Measurements from ENCODE around the gene TIMM17A.

DNA sequence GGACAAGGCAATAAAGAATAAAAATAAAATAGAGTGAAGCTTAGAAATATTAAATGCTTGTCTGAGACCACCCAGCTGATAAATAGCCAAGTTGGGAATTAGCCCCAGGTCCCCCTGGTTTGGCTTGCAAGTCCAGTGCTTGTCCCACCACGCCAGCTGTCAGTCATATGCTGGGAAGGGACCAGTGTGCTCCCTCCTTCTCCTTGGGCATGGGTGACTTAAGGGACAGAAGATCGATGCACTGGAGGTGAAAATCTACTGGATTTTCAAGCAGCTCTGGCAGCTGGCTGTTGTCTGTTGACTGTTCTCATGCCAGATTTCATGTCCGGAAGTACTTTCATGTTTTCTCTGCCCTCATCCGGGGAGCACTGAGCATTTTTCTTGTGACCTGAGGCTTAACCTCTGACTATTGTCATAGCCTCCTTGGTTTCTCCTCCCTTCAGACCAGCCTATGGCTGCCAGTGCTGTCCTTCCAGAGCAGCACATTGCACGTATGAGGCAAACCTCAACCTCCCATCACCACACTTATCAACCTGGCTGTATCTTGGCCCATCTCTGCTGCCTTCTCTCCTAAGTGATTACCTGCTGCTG lies 21.4 kb upstream of the TIMM17A start:
- TF ChIP-seq POLR2A (IDR thresholded peaks at IDR 0.05; ENCODE audit: low read depth, low read length) (no peak), POLR2AphosphoS5 (IDR thresholded peaks at IDR 0.05; ENCODE audit: low read depth, low read length) (no peak)
